Neural crest cell (in vitro differentiated cells): ENCODE measurements around the gene TCF4. TPM values are rescaled to one million over a fixed set of nuclear protein-coding genes. Genes with fewer than 3 reads are reported as not detected.

Source experiments
- DNase-seq: peaks from one replicate; pipeline ENCODE4 v3.0.0; 2021; ENCODE audit warnings: low read depth, mixed read lengths, low spot score
- H3K27ac Mint-ChIP-seq: one replicate; pipeline ENCODE4 v1.8.0; 2021; ENCODE audit warnings: mild to moderate bottlenecking, mixed read lengths; ENCODE audit not compliant: unreplicated experiment
- H3K27me3 Mint-ChIP-seq: 2 replicates; pipeline ENCODE4 v1.8.0; 2021; ENCODE audit warnings: low read depth, mild to moderate bottlenecking, mixed read lengths
- H3K36me3 Mint-ChIP-seq: 2 replicates; pipeline ENCODE4 v1.8.0; 2021; ENCODE audit warnings: low read depth, mild to moderate bottlenecking, mixed read lengths
- H3K4me1 Mint-ChIP-seq: 2 replicates; pipeline ENCODE4 v1.8.0; 2021; ENCODE audit warnings: mixed read lengths
- H3K4me3 Mint-ChIP-seq: one replicate; pipeline ENCODE4 v1.8.0; 2021; ENCODE audit warnings: mild to moderate bottlenecking, mixed read lengths
- H3K9me3 Mint-ChIP-seq: 2 replicates; pipeline ENCODE4 v1.8.0; 2021; ENCODE audit warnings: mixed read lengths
- CTCF ChIP-seq: fragments of 200-600 bp; sonication (generic); conservative IDR thresholded peaks from 2 replicates; pipeline ENCODE4 v1.5.0; 2021; ENCODE audit warnings: antibody characterized with exemption, mild to moderate bottlenecking
- total RNA-seq: library from RNA; stranded (reverse); gene quantifications from 2 replicates; pipeline ENCODE4 v1.2.1, GENCODE V29; 2021

The TCF4 gene
- total RNA-seq, 1 donor from 2014 or later = 89.9 TPM

- no peak overlapping the region for H3K27ac Mint-ChIP-seq
- no peaks in the 10 kb centered on the region for H3K9me3 Mint-ChIP-seq
- peaks cover 60% of the 10 kb centered on the region for H3K4me1 Mint-ChIP-seq
Measured at GRCh38 chr18:55407191-55407590, 180.8 kb downstream of the TCF4 start.

GRCh38 chr18:55406451-55406991 lies 181.5 kb downstream of the TCF4 start:
- DNase-seq = no peak
- no peak for TF ChIP-seq CTCF
- Mint-ChIP-seq H3K4me1 (peaks cover 67% of the 10 kb centered on the region), H3K4me3 (no peak overlapping the region), H3K36me3 (no peaks in the 10 kb centered on the region), H3K27ac (no peak overlapping the region), H3K27me3 (no peaks in the 10 kb centered on the region), H3K9me3 (no peaks in the 10 kb centered on the region)

More at GRCh38 chr18:55407191-55407590, 180.8 kb downstream of the TCF4 start:
- Mint-ChIP-seq H3K27me3 (no peaks in the 10 kb centered on the region), H3K36me3 (no peaks in the 10 kb centered on the region), H3K4me3 (peak overlapping the region; percentile 17)
- TF ChIP-seq CTCF = no peak
- no peak for DNase-seq

- TF ChIP-seq CTCF = no peak
- Mint-ChIP-seq H3K27ac (no peak overlapping the region), H3K27me3 (no peaks in the 10 kb centered on the region), H3K36me3 (no peaks in the 10 kb centered on the region), H3K4me3 (no peak overlapping the region), H3K9me3 (no peaks in the 10 kb centered on the region), H3K4me1 (peaks cover 73% of the 10 kb centered on the region)
- no peak for DNase-seq
Measured at GRCh38 chr18:55405893-55406406, 182.0 kb downstream of the TCF4 start.

- peak overlapping the region; percentile 25 for H3K27ac Mint-ChIP-seq
- H3K27me3 Mint-ChIP-seq = no peaks in the 10 kb centered on the region
- TF ChIP-seq CTCF = no peak
- peaks cover 76% of the 10 kb centered on the region for H3K4me1 Mint-ChIP-seq
- H3K36me3 Mint-ChIP-seq = no peaks in the 10 kb centered on the region
- no peak for DNase-seq
- no peaks in the 10 kb centered on the region for H3K9me3 Mint-ChIP-seq
- H3K4me3 Mint-ChIP-seq = no peak overlapping the region
Measured at GRCh38 chr18:55405475-55405874, 182.5 kb downstream of the TCF4 start.

- Mint-ChIP-seq H3K9me3 (no peaks in the 10 kb centered on the region), H3K4me1 (peaks cover 76% of the 10 kb centered on the region), H3K27me3 (no peaks in the 10 kb centered on the region), H3K36me3 (no peaks in the 10 kb centered on the region), H3K4me3 (no peak overlapping the region), H3K27ac (no peak overlapping the region)
- TF ChIP-seq CTCF = no peak
- no peak for DNase-seq
Measured at GRCh38 chr18:55404832-55405465, 183.0 kb downstream of the TCF4 start.
